ENCODE data around the gene PCMTD2.

Gene PCMTD2

DNA sequence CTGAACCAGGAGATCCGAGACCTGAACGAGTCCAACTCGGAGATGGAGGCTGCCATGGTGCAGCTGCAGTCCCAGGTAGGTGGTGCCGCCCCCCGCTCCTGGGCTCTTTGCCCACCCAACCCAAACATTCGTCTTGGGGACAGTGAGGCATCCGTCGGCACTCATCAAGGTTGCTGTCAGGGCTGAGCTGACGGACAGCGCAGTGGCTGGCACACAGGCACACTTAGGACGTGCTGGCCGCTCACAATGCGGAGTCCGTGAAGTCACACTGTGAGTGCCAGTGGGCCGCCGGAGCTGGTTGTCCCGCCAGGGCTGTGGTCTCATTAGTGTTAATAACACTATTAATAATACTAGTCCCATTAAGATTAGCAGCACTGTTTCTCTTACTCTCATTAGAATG is 18.2 kb upstream of the PCMTD2 start:
- no peak for TF ChIP-seq CTCF (conservative IDR thresholded peaks at IDR 0.05)
- no peak overlapping the region for H3K27ac ChIP-seq

DNA sequence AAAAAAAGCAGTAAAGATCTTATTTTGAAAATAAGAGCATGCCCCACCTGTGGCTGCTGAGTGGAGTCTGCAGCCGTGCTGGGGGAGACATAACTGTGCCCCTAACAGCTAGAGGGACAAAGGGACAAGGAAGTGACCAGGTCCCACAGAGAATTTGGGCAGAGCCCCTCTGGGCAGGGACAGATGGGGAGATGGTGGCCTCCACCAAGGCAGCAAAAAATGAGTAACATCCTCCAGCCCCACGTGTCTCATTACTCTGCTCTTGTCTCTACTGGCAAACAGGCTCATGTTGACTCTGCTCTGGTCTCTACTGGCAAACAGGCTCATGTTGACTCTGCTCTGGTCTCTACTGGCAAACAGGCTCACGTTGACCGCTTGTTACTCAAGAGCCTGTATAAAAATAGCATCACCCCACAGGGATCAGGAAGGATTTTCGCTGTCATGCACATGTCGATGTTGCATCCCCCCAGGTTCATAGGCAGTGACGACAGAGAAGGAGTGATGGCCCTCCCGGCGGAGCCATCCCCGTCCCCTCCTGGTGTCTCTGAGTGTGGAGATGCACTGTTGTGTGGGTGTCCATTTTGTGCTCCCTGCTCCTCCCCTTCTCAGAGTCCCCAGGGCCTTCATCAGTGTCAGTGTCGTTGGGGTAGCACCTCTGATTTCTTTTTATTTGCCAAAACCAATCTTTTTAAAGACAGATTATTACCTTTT is 17.3 kb upstream of the PCMTD2 start:
- H3K27ac ChIP-seq: peak overlapping the region; percentile 15; the same call in 1 of the 2 replicates
- TF ChIP-seq CTCF (conservative IDR thresholded peaks at IDR 0.05): no peak

DNA sequence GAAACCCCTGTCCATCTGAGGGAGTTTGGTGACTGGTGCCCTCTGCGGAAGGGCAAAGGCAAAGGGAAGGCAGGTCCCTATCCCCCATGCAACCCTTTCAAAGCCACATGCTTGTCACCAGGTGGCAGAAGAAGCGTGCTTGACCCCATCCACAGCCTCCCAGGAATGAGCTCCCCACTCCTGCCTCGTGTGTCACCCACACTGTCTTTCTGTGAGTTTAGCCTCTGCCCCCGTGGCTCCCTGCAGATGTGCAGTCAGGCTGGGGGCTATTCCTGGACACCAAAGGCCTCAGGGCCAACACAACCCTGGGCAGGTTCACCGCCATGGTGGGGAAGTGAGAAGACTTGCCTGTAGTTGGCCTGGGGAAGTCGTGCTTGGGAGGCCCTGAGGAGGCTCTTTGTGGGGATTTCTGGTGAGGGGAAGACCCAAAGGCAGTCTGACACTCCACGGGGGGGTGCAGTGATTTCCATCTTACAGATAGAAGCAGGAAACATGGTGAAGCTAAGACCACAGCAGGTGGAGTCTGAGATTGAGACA is 16.6 kb upstream of the PCMTD2 start:
- H3K27ac ChIP-seq: no peak overlapping the region
- no peak for TF ChIP-seq CTCF (conservative IDR thresholded peaks at IDR 0.05)

- no peak for TF ChIP-seq CTCF (conservative IDR thresholded peaks at IDR 0.05)
- no peak overlapping the region for H3K27ac ChIP-seq
Observed at GRCh38 chr20:64239449-64240242, 15.9 kb upstream of the PCMTD2 start.

- no peak for TF ChIP-seq CTCF (conservative IDR thresholded peaks at IDR 0.05)
Observed at GRCh38 chr20:64240243-64241015, 15.1 kb upstream of the PCMTD2 start.

DNA sequence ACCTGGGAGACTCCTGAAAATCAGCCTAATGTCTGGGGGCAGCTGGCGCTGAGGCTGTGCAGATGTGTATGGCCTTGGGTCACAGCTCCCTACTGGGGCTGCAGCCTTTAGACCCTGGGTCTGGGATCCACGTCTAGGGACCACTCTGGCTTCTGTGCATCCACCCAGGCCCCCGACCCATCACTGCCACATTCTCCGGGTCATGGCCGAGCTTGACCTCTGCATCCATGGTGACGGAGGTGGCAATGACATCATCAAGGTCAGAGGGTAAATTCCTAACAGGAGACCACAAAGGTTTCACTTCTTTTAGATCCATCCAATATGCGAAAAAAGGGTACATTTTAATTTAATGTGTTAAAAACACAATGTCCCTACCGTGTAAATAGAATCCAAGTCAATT is 14.5 kb upstream of the PCMTD2 start:
- TF ChIP-seq CTCF (conservative IDR thresholded peaks at IDR 0.05): no peak
- H3K27ac ChIP-seq: no peak overlapping the region

More at GRCh38 chr20:64240243-64241015, 15.1 kb upstream of the PCMTD2 start:
- no peak overlapping the region for H3K27ac ChIP-seq
